Activated T-helper 9 cell treated with anti-CD3 and anti-CD28 coated beads, Interleukin-2, amount 50 U/mL, for 16 hours (primary cell): ENCODE measurements around the gene NIPAL3.

ENCODE experiments used
- DNase-seq: peaks from one replicate; pipeline ENCODE4 v3.0.0-alpha.2; 2020; ENCODE audit warnings: low read depth

The NIPAL3 gene

GRCh38 chr1:24391882-24392603 lies 23.6 kb upstream of the NIPAL3 start:
- DNase-seq, result peak; percentile 47

DNA sequence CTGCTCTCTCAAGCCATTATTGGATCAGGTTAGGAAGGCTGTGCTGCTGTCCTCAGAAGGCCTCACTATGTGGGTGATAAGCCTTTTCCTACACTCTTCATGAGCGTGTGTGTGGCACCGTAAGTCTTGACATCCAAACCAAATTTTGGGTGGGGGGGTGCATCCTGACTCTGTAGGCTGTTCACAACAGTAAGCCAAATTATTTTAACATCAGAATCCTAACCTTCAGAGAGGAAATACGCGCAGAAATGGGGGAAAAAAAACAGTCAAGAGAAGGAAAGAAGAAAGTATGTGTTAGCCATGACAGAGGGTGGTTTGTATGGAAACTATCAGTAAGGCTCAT lies 23.0 kb upstream of the NIPAL3 start:
- DNase-seq, result no peak

GRCh38 chr1:24392982-24393650 lies 22.5 kb upstream of the NIPAL3 start:
- no peak for DNase-seq

GRCh38 chr1:24393892-24394291 lies 21.7 kb upstream of the NIPAL3 start:
- no peak for DNase-seq

DNA sequence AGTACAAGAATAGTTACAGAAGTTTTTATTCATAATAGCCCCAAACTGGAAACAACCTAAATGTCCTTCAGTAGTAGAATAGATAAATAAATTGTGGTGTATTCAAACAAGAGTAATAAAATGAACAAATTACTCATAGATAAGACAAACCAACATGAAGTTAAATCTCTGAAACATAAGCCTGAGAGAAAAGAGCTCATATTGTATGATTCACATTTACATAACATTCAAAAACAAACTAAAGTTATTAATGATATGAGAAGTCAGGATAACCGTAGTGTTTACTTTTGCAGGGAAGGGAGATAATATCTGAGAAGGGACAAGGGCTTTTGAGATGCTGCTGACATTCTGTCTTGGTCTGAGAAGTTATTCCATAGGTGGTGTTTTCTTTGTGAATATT lies 15.5 kb upstream of the NIPAL3 start:
- no peak for DNase-seq

DNA sequence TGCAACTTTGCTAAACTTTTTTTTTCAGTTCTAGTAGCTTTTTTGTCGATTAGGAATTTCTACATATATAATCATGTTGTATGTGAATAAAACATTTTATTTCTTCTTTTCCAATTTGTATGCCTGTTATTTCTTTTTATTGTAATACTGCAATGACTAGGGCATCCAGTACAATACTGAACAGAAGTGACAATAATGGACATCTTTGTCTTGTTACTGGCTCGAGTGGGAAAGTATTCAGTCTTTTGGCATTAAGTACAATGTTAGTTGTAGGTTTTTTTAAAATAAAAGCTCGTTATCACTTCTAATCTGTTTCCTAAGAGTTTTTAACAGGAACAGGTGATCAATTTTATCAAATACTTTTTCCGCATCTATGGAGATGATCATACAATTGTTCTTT lies 11.8 kb upstream of the NIPAL3 start:
- no peak for DNase-seq

- no peak for DNase-seq
Observed at GRCh38 chr1:24406788-24407187, 8.8 kb upstream of the NIPAL3 start.

DNA sequence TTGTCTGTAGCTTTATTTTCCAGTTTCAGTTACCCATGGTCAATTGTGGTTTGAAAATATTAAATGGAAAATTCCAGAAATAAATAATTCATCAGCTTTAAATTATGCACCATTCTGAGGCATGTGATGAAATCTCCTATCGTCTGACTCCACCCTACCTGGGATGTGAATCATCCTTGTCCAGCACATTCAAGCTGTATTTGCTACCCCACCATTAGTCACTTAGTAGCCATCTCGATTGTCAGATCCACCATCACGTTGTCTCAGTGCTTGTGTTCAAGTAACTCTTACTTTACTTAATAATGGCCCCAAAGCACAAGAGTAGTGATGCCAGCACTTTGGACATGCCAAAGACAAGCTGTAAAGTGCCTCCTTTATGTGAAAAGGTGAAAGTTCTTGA lies 6.1 kb upstream of the NIPAL3 start:
- DNase-seq, result no peak

GRCh38 chr1:24410750-24411149 lies 4.9 kb upstream of the NIPAL3 start:
- no peak for DNase-seq

DNA sequence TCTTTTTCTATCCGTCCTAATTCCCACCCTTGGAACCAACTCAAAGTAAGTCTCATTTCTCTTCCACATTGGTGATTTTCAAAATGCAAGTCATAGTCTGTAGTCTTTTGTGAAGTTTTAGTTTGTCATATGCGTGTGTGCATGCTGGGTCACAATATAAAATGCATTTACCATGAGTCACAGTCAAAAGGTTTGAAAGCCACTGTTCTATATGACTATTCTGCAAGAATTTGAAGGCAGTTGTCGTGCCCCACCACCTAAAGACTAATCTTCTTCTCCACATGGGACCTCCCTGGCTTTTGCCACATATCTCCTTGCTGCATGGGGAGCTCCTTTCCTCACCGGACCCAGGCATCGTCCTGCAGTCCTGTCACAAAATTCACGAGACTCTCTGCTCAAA lies 3.6 kb upstream of the NIPAL3 start:
- DNase-seq, result no peak

DNA sequence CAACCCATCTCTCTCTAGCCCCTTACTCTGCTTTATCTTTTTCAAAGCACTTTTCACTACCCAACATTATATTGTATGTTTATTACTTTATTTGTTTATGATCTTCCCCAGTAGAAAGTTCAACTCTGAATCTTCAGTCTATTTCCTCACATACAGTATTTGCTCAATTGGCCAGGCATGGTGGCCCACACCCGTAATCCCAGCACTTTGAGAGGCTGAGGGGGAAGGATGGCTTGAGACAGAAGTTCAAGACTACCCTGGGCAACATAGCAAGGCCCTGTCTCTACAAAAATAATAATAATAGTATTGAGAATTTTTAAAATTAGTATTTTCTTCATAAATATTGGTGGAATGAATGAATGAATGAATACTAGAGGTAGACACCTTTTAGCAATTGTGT lies 3.2 kb upstream of the NIPAL3 start:
- DNase-seq, result no peak

- peak; percentile 57 for DNase-seq
Observed at GRCh38 chr1:24413350-24414163, 2.0 kb upstream of the NIPAL3 start, which contains the start of gene STPG1. TSS of gene STPG1 (minus strand) at chr1:24413782. CDS start at chr1:24401388, 12,394 bp downstream.

DNA sequence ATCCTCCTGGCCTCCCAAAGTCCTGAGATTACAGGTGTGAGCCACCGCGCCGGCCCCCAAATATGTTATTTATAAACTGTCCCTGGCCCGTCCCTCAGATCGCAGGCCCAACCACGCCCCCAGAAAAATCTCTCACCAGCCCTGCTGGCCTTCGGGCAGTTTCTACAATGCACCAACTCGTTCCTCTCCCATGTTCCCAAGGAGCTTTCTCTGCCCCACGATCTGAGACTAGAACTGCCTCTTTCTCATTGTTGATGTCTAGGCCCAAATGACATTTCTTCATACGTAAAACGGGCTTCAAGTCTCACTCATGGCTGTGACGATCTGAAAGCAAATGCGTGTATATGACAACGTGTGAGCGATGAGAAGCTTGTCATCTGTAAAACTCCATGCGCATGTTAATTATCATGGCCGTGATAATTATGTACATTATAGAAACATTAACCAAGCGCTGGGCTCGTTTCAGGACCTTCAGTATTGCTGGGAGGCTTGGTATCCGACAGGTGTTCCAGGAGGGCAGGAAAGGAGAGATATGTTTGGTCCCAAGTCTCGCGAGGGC lies 748 bp upstream of the NIPAL3 start:
- DNase-seq, result no peak

GRCh38 chr1:24415910-24416665 lies 486 bp downstream of the NIPAL3 start:
- DNase-seq, result peak; percentile 10

DNA sequence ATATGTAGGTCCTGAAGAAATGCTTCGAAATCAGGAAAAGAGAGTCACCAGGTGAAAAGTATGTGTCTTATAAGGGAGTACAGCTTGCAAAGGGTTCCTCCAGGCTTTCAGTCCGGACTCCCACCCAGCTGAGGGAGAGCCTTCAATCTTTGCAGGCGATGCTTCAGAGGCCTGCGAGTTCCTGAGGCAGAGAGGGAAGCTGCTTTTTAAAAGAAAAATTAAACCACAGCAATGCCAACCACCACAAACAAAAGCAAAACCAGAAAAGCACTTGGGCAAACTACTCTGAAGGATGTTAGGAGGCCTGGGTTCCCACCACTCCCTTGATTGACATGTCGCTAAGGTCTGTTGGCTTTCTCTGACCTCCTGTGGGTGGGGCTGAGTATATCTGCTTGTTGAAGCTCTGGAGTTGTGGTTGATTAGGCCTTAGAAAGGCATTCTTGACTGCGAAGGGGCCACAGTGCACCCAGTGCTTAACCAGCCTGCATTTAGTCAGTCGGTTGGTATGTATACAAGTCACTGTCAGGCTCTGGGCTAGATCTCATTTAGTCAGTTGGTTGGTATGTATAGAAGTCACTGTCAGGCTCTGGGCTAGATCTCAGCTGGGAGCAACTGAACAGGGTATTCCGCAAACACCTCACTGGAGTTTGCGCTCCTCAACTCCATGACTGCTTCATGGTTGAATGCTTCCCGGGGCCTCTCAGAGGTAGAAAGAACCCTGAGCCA lies 1.2 kb downstream of the NIPAL3 start:
- DNase-seq, result no peak

GRCh38 chr1:24417681-24418080 lies 2.1 kb downstream of the NIPAL3 start:
- no peak for DNase-seq

DNA sequence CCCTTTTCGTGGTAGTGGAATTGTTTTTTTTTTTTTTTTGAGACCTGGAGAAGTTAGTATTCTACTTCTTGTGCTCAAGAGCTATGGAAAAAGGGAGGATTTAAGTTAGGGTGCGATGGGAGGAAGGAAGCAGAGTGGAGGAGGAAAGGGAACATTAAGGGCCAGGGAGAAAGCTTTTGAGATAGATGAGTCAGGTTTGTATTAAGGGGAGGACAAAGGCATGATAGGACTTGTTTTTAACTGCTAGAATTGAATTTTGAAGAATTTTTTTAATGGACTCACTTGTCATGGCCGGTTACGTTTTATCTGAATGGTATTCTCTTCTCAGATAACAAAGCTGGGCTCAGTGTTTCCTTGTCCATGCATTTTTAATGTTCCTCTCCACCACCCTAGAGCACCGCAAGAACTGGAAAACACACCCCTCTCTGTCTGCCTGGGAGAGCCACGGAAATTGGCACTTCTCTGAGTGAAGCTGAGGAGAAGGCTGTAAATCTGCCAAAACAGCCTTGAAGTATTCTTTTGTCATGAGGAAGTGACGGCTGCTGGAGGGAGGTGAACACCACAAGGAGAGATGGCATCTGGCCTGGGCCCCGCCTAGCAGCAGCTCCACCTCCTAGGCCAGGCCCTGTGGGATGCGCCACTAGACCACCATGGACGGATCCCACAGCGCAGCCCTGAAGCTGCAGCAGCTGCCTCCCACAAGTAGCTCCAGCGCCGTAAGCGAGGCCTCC lies 3.5 kb downstream of the NIPAL3 start:
- no peak for DNase-seq

DNA sequence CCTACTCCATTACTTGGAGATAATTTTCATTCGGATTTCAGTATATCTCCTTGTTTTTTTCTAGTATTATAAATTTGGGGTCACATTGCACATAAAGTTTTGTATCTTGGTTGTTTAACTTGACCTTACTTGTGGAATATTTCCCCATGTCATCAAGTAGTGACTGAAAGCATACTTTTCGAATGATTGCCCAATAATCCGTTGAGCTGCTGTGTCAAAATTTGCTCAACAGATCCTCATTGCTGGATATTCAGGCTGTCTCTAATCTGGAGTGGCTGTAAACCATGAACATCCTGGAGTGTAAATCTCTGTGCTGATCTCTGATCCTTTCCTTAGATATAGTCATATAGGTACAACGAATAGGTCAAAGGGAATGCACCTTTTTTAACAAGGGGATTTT lies 4.9 kb downstream of the NIPAL3 start:
- DNase-seq, result no peak

DNA sequence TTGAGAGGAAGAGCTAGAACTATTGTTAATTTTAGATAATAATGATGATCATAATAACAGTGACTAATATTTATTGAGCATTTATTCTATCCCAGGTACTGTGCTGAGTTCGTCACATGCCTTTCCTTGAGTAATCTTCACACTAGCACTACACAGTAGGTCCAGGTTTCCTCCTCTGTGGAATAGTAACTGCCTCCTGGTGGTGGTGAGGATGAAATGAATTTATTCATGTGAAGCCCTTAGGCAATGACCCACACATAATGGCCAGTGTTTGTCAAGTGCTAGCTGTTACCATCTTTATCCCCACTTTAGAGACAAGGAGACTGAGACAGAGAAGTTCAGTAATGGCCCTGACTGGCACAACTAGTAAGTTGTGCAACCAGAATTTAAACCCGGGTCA lies 5.9 kb downstream of the NIPAL3 start:
- DNase-seq, result no peak

DNA sequence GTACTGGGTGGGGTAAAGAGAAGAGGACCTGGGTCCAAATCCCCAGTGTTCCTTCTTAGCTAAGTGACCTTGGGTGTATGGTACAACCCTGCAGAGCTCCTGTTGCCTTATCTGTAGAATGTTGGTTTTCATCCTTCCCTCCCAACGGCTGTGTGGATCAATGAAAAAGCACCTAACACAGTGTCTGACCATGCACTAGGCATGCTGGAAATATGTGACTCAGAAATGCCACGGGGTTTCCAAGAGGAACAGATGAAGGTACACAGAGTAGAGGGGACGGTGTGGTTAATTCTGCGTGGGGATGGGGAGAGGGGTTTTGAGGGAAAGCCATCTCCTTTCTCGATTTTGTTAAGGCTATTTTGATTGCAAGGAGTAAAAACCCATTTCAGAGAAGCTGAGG lies 8.6 kb downstream of the NIPAL3 start:
- no peak for DNase-seq

DNA sequence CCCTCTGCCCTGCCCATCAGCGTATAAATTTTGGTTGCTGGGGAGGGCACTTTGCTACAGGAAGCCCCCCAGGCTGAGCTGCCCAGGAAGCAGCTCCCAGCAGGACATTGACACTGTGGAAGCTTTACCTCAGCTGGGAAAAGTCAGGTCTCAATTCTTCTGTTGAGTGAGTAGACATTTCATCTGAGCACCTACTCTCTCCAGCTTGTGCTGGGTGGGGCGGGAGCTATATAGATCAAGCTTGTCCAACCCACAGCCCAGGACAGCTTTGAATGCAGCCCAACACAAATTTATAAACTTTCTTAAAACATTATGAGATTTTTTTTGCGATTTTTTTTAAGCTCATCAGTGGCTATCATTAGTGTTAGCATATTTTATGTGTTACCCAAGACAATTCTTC lies 9.4 kb downstream of the NIPAL3 start:
- no peak for DNase-seq
